WTC11 (cell line): ENCODE results near the gene ZNF19. TPM values are rescaled to one million over a fixed set of nuclear protein-coding genes. Genes with fewer than 3 reads are reported as not detected.

Experiments
- ATAC-seq: fragments of 200-7000 bp; cut with Tn5 transposase; 2 replicates; pipeline ENCODE4 v1.10.0; 2021; ENCODE audit warnings: mild to moderate bottlenecking, moderate library complexity
- CTCF ChIA-PET: fragments of 300-600 bp; sonication (Branson Sonifier 250); formaldehyde crosslinking; loops from one replicate; lab custom pipeline; 2021; ENCODE audit warnings: antibody characterized with exemption; lab: Charles Lee
- POLR2A ChIA-PET: fragments of 350-600 bp; sonication (Branson Sonifier 250); formaldehyde crosslinking; loops from one replicate; lab custom pipeline; 2021; ENCODE audit warnings: antibody characterized with exemption; lab: Charles Lee
- DNase-seq: peaks from one replicate; pipeline ENCODE4 v3.0.0; 2021; ENCODE audit warnings: low spot score
- H3K27ac Mint-ChIP-seq: 2 replicates; pipeline ENCODE4 v1.8.0; 2021; ENCODE audit warnings: mixed read lengths
- H3K27me3 Mint-ChIP-seq: 2 replicates; pipeline ENCODE4 v1.8.0; 2021; ENCODE audit warnings: low read depth, mild to moderate bottlenecking, moderate library complexity, mixed read lengths
- H3K36me3 Mint-ChIP-seq: 2 replicates; pipeline ENCODE4 v1.8.0; 2021; ENCODE audit warnings: mixed read lengths
- H3K4me1 Mint-ChIP-seq: 2 replicates; pipeline ENCODE4 v1.8.0; 2022; ENCODE audit warnings: mixed read lengths
- H3K4me3 Mint-ChIP-seq: 2 replicates; pipeline ENCODE4 v1.8.0; 2021; ENCODE audit warnings: mild to moderate bottlenecking, moderate library complexity, mixed read lengths
- H3K9me3 Mint-ChIP-seq: 2 replicates; pipeline ENCODE4 v1.8.0; 2021; ENCODE audit warnings: mixed read lengths
- ARID4B ChIP-seq: sonication (generic); formaldehyde crosslinking; IDR thresholded peaks from 2 replicates; pipeline ENCODE4 v1.8.0; 2023; ENCODE audit warnings: missing genetic modification reagents, mild to moderate bottlenecking, borderline replicate concordance
- ATF1 ChIP-seq: sonication (generic); formaldehyde crosslinking; IDR thresholded peaks from 2 replicates; pipeline ENCODE4 v1.8.1; 2023; ENCODE audit warnings: mild to moderate bottlenecking, moderate library complexity, missing genetic modification reagents
- CDX4 ChIP-seq: fragments of 250-450 bp; sonication (Bioruptor Pico); IDR thresholded peaks from 2 replicates; pipeline ENCODE4 v1.9.0; 2021; ENCODE audit warnings: moderate library complexity, mild to moderate bottlenecking, inconsistent platforms, borderline replicate concordance
- CREM ChIP-seq: sonication (generic); formaldehyde crosslinking; IDR thresholded peaks from 2 replicates; pipeline ENCODE4 v1.8.1; 2022; ENCODE audit warnings: mild to moderate bottlenecking, missing genetic modification reagents, moderate library complexity
- GABPB1 ChIP-seq: sonication (generic); formaldehyde crosslinking; IDR thresholded peaks from 2 replicates; pipeline ENCODE4 v1.8.1; 2023; ENCODE audit warnings: mild to moderate bottlenecking, missing genetic modification reagents
- GRHL2 ChIP-seq: fragments of 250-450 bp; sonication (Bioruptor Pico); IDR thresholded peaks from 2 replicates; pipeline ENCODE4 v1.8.0; 2022; ENCODE audit warnings: mild to moderate bottlenecking, moderate library complexity; ENCODE audit not compliant: insufficient replicate concordance, severe bottlenecking
- MAX ChIP-seq: sonication (generic); formaldehyde crosslinking; IDR thresholded peaks from 2 replicates; pipeline ENCODE4 v1.8.0; 2022; ENCODE audit warnings: mild to moderate bottlenecking, missing genetic modification reagents
- MXD4 ChIP-seq: fragments of 250-450 bp; sonication (Bioruptor Pico); IDR thresholded peaks from 2 replicates; pipeline ENCODE4 v1.8.0; 2021; ENCODE audit warnings: mild to moderate bottlenecking, moderate library complexity, borderline replicate concordance
- NR1H2 ChIP-seq: sonication (generic); formaldehyde crosslinking; IDR thresholded peaks from 2 replicates; pipeline ENCODE4 v1.9.0; 2021; ENCODE audit warnings: mild to moderate bottlenecking, moderate library complexity, missing genetic modification reagents
- RELA ChIP-seq: sonication (generic); formaldehyde crosslinking; IDR thresholded peaks from 2 replicates; pipeline ENCODE4 v1.8.1; 2022; ENCODE audit warnings: missing genetic modification reagents, mild to moderate bottlenecking, borderline replicate concordance
- SMAD4 ChIP-seq: sonication (generic); formaldehyde crosslinking; IDR thresholded peaks from 2 replicates; pipeline ENCODE4 v1.8.0; 2022; ENCODE audit warnings: mild to moderate bottlenecking, missing genetic modification reagents
- SOX15 ChIP-seq: fragments of 250-450 bp; sonication (Bioruptor Pico); IDR thresholded peaks from 2 replicates; pipeline ENCODE4 v1.9.0; 2021; ENCODE audit warnings: mild to moderate bottlenecking
- ZNF121 ChIP-seq: sonication (generic); formaldehyde crosslinking; IDR thresholded peaks from 2 replicates; pipeline ENCODE4 v1.8.0; 2023; ENCODE audit warnings: missing genetic modification reagents
- ZNF232 ChIP-seq: sonication (generic); formaldehyde crosslinking; IDR thresholded peaks from 2 replicates; pipeline ENCODE4 v1.8.0; 2022; ENCODE audit warnings: mild to moderate bottlenecking, missing genetic modification reagents
- ZNF512 ChIP-seq: sonication (generic); formaldehyde crosslinking; IDR thresholded peaks from 2 replicates; pipeline ENCODE4 v1.8.1; 2022; ENCODE audit warnings: missing genetic modification reagents, borderline replicate concordance
- total RNA-seq: library from RNA; stranded (reverse); gene quantifications from 3 replicates; pipeline ENCODE4 v1.2.3, GENCODE V29; 2021
- TF ChIP-seq, protein P1 (sequence below): fragments of 250-450 bp; sonication (Bioruptor Pico); IDR thresholded peaks from 2 replicates; pipeline ENCODE4 v1.9.0; 2021; ENCODE audit warnings: mild to moderate bottlenecking
- TF ChIP-seq, protein P2 (sequence below): sonication (generic); formaldehyde crosslinking; IDR thresholded peaks from 2 replicates; pipeline ENCODE4 v1.8.1; 2023; ENCODE audit warnings: mild to moderate bottlenecking, moderate library complexity, missing genetic modification reagents
- TF ChIP-seq, protein P3 (sequence below): sonication (generic); formaldehyde crosslinking; IDR thresholded peaks from 2 replicates; pipeline ENCODE4 v1.8.1; 2023; ENCODE audit warnings: mild to moderate bottlenecking, missing genetic modification reagents, moderate library complexity
- TF ChIP-seq, protein P4 (sequence below): fragments of 250-450 bp; sonication (Bioruptor Pico); IDR thresholded peaks from 2 replicates; pipeline ENCODE4 v1.9.0; 2021; ENCODE audit warnings: mild to moderate bottlenecking, borderline replicate concordance

Gene ZNF19
- total RNA-seq, 1 experiment from 2014 or later = 4.3 TPM

GRCh38 chr16:71532366-71532765 is 43.2 kb upstream of the ZNF19 start:
- Mint-ChIP-seq H3K27ac (no peak overlapping the region), H3K9me3 (no peaks in the 10 kb centered on the region), H3K36me3 (no peaks in the 10 kb centered on the region), H3K4me1 (peaks cover 9% of the 10 kb centered on the region), H3K27me3 (no peaks in the 10 kb centered on the region), H3K4me3 (no peak overlapping the region)
- CTCF ChIA-PET = interaction anchor here (0.6 to 2.0 kb wide), 4 partner anchors 10 to 143 kb away, joined by 3 to 7 read pairs (median 6); no protein-coding TSS in a partner anchor
- ATAC-seq (no peak), DNase-seq (no peak)
- TF ChIP-seq MXD4 (CRISPR knock-in tag) (no peak), CDX4 (CRISPR knock-in tag) (no peak), ZNF232 (no peak), GABPB1 (CRISPR knock-in tag) (no peak), SOX15 (CRISPR knock-in tag) (no peak), ZNF512 (CRISPR knock-in tag) (no peak), CREM (CRISPR knock-in tag) (no peak), SMAD4 (CRISPR knock-in tag) (no peak), GRHL2 (no peak), MAX (CRISPR knock-in tag) (no peak), NR1H2 (no peak), RELA (CRISPR knock-in tag) (no peak), ATF1 (CRISPR knock-in tag) (no peak), ARID4B (no peak), ZNF121 (no peak)
- TF ChIP-seq, protein P1, sequence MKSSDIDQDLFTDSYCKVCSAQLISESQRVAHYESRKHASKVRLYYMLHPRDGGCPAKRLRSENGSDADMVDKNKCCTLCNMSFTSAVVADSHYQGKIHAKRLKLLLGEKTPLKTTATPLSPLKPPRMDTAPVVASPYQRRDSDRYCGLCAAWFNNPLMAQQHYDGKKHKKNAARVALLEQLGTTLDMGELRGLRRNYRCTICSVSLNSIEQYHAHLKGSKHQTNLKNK = no peak
- TF ChIP-seq, protein P2, sequence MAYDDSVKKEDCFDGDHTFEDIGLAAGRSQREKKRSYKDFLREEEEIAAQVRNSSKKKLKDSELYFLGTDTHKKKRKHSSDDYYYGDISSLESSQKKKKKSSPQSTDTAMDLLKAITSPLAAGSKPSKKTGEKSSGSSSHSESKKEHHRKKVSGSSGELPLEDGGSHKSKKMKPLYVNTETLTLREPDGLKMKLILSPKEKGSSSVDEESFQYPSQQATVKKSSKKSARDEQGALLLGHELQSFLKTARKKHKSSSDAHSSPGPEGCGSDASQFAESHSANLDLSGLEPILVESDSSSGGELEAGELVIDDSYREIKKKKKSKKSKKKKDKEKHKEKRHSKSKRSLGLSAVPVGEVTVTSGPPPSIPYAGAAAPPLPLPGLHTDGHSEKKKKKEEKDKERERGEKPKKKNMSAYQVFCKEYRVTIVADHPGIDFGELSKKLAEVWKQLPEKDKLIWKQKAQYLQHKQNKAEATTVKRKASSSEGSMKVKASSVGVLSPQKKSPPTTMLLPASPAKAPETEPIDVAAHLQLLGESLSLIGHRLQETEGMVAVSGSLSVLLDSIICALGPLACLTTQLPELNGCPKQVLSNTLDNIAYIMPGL (CRISPR knock-in tag) = no peak
- TF ChIP-seq, protein P3, sequence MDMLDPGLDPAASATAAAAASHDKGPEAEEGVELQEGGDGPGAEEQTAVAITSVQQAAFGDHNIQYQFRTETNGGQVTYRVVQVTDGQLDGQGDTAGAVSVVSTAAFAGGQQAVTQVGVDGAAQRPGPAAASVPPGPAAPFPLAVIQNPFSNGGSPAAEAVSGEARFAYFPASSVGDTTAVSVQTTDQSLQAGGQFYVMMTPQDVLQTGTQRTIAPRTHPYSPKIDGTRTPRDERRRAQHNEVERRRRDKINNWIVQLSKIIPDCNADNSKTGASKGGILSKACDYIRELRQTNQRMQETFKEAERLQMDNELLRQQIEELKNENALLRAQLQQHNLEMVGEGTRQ = no peak
- TF ChIP-seq, protein P4, sequence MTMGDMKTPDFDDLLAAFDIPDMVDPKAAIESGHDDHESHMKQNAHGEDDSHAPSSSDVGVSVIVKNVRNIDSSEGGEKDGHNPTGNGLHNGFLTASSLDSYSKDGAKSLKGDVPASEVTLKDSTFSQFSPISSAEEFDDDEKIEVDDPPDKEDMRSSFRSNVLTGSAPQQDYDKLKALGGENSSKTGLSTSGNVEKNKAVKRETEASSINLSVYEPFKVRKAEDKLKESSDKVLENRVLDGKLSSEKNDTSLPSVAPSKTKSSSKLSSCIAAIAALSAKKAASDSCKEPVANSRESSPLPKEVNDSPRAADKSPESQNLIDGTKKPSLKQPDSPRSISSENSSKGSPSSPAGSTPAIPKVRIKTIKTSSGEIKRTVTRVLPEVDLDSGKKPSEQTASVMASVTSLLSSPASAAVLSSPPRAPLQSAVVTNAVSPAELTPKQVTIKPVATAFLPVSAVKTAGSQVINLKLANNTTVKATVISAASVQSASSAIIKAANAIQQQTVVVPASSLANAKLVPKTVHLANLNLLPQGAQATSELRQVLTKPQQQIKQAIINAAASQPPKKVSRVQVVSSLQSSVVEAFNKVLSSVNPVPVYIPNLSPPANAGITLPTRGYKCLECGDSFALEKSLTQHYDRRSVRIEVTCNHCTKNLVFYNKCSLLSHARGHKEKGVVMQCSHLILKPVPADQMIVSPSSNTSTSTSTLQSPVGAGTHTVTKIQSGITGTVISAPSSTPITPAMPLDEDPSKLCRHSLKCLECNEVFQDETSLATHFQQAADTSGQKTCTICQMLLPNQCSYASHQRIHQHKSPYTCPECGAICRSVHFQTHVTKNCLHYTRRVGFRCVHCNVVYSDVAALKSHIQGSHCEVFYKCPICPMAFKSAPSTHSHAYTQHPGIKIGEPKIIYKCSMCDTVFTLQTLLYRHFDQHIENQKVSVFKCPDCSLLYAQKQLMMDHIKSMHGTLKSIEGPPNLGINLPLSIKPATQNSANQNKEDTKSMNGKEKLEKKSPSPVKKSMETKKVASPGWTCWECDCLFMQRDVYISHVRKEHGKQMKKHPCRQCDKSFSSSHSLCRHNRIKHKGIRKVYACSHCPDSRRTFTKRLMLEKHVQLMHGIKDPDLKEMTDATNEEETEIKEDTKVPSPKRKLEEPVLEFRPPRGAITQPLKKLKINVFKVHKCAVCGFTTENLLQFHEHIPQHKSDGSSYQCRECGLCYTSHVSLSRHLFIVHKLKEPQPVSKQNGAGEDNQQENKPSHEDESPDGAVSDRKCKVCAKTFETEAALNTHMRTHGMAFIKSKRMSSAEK (CRISPR knock-in tag) = no peak
- POLR2A ChIA-PET = no interaction called here
